HG02610 (cell line): Measurements from ENCODE around the gene SYNJ2.

ENCODE experiments used
- ATAC-seq: cut with Tn5 transposase; IDR thresholded peaks from one replicate; pipeline ENCODE4 v1.9.1; 2021; ENCODE audit warnings: mild to moderate bottlenecking, moderate library complexity; ENCODE audit not compliant: unreplicated experiment

The SYNJ2 gene

DNA sequence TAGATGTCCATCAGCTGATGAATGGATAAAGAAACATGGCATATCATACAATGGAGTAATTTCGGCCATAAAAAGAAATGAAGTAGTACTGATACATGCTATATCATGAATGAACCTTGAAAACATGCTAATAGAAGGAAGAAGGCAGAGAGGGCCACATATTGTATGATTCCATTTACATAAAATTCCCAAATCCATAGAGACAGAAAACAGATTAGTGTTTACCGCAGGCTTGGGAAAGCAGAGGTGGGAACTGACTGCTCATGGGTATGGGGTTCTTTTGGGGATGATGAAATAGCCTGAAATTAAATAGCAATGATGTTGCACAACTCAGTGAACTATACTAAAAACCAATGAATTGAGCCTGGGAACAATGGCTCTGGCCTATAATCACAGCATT lies 128.1 kb downstream of the SYNJ2 start:
- no peak for ATAC-seq

GRCh38 chr6:158110986-158111385 lies 129.3 kb downstream of the SYNJ2 start:
- no peak for ATAC-seq

DNA sequence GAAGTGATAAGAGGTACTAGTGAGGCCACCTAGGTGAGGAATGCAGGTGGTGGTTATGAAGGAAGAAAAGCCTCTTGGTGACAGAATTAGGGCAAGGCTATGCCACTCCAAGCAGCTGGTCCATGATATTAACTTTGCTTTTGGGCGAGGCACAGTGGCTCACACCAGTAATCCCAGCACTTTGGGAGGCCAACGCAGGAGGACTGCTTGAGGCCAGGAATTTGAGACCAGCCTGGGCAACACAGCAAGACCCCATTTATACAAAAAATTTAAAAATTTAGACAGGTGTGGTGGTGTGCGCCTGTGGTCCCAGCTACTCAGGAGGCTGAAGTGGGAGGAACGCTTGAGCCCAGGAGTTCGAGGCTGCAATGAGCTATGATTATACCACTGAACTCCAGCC lies 130.3 kb downstream of the SYNJ2 start:
- ATAC-seq, result no peak

DNA sequence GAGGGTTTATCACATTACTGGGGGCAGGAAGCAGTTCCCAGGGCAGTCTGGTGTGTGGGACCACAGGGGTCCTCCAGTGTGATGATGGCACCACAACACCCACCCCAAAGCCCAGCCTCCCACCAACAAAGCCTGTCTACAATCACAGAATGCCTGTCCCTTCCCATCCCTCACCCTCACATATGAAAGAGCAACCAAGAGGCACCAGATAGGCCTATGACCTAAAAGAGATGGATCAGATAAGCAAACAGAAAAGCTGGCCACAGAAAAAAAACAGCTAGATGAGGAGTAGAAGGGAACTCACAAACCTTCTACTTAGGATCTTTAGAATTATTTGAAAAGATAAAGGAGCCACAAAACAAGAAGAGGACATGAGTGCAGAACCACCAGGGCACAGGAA lies 132.1 kb downstream of the SYNJ2 start:
- no peak for ATAC-seq

GRCh38 chr6:158115102-158115501 lies 133.4 kb downstream of the SYNJ2 start:
- ATAC-seq, result no peak

GRCh38 chr6:158115508-158115907 lies 133.8 kb downstream of the SYNJ2 start:
- no peak for ATAC-seq

DNA sequence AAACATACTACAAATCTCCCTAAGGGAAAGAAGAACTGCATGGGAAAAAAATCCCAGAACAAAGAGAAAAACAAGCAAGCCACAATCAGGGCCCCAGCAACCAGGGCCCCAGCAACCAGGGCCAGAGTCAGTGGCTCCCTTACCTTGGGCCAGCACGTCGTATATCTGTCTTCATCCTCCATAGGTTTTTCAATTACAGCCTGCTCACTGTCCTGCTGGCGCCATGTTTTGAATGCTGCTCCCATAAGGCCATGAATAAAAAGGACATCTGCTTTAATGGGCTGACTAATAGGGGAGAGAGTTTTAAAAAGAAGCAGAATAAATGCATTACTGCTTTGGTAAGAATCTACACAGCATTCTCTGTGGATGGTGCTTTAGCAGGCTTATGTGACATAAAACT lies 137.2 kb downstream of the SYNJ2 start:
- ATAC-seq, result no peak

DNA sequence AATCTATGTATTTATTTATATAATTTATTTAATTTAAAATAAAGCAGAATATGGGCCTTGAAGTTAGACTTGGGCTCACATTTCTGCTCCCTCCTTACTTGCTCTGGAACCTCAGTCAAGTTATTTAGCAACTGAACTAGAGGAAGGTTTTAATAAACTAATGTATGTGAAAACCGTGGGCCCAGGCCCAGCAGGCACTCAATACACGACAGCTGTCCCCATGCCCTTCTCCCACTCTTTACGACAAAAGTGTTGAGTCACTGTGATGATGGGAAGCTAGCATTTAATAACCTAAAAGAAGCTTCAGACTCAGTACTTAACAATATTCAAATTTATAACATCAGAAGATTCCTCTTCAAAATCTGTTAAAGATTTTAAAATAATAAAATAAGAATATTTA lies 139.7 kb downstream of the SYNJ2 start:
- no peak for ATAC-seq

DNA sequence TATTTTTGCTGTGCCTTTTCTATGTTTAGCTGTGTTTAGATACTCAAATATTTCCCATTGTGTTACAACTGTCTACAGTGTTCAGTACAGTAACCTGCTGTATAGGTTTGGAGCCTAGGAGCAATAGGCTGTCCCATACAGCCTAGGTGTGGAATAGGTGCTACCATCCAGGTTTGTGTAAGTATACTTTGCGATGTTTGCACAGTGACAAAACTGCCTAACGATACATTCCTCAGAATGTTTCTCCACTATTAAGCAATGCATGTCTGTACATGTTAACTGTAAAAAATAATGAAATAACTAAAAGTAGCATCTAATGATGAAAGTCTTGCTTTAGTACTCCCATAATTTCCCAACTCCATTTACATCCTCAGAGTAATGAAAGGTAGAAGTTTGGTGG lies 140.4 kb downstream of the SYNJ2 start:
- ATAC-seq, result no peak

GRCh38 chr6:158124288-158124687 lies 142.6 kb downstream of the SYNJ2 start:
- ATAC-seq, result no peak

- ATAC-seq, result no peak
Measured at GRCh38 chr6:158125271-158125670, 143.6 kb downstream of the SYNJ2 start.

DNA sequence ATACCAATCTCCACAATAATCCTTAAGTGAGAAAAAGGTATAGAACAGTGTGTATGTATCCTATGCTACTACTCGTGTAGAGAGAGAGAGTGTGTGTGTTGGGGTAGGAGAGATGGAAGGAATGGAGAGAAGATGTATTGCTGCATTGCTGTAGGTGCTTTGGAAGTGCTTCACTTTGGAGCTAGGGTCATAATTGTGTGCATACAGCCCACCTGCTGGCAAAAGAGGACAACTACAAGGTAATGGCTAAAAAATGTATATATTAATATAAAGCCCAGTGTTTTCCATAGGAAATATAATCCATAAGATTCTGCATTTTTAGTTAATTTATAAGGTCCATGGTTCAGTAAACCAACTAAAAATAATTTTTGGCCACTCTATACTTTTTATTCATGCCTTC lies 150.3 kb downstream of the SYNJ2 start:
- no peak for ATAC-seq

GRCh38 chr6:158142789-158143188 lies 161.1 kb downstream of the SYNJ2 start:
- no peak for ATAC-seq

DNA sequence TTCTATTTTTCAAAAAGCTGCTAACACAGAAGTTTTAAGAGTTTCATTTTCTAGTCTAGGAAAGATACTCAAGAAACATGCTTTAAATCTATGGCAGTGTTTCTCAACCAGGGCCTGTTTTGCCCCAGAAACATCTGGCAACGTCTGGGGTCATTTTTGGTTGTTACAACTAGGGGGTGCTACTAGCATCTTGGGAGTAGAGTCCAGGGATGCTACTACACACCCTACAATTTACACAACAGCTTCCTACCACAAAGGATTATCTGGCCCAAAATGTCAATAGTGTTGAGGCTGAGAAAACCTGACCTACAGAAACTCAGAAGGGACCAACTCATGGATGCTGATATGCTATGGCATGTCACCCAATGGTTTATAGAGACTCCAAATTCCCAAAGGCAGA lies 162.0 kb downstream of the SYNJ2 start:
- no peak for ATAC-seq
